OCI-LY3 (cell line): Measurements from ENCODE around the gene TMEM53.

Experiments used
- CTCF ChIP-seq: fragments of 200-600, 300-600 bp; sonication (generic); IDR thresholded peaks from 2 replicates; pipeline ENCODE4 v1.5.1; 2014; ENCODE audit warnings: antibody characterized with exemption, low read length, low read depth
- EZH2phosphoT487 ChIP-seq: fragments of 200-600 bp; shearing (Covaris generic); IDR thresholded peaks from 2 replicates; pipeline ENCODE4 v1.6.1; 2018; ENCODE audit warnings: antibody characterized with exemption, mixed run types, low read depth

GRCh38 chr1:44674113-44675000, at the start of gene TMEM53, which contains the start of gene ARMH1:
- TF ChIP-seq CTCF (no peak; the same call in 1 of the 2 replicates), EZH2phosphoT487 (no peak)
